Measurements from ENCODE around the gene DGKG. TPM values are rescaled to one million over a fixed set of nuclear protein-coding genes. Genes with fewer than 3 reads are reported as not detected.

Gene DGKG
- total RNA-seq, 1 experiment from 2014 or later: 45.2 TPM

DNA sequence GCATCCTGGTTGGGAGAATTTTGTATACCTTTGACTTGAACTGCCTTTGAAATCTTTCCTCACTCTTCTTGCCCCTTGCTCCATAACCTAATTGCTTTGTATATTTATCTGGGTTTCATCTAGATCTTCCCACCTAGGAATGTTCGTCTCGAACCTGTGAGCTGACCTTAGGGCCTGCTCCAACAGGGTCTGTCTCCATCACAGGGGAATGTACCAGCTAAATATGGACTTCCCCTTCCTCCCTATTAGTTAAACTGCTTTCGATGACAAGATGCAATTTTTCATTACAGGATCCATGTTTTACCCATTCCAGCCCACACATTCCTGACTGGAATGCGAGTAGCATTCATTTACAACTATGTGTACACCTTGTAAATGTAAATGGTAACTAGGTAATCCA is 242.5 kb downstream of the DGKG start:
- no peak overlapping the region for H3K4me3 ChIP-seq (ENCODE audit: low read depth, low read length, poor library complexity, severe bottlenecking)
- no peaks in the 10 kb centered on the region for H3K27me3 ChIP-seq (replicated peaks; ENCODE audit: insufficient read depth, low read depth, low read length, poor library complexity)
- H3K36me3 ChIP-seq (ENCODE audit: insufficient read depth, low read length, poor library complexity, severe bottlenecking): no peaks in the 10 kb centered on the region
- no peak for TF ChIP-seq EZH2 (IDR thresholded peaks at IDR 0.05; ENCODE audit: borderline replicate concordance, low read depth, low read length, poor library complexity, severe bottlenecking)
- TF ChIP-seq CTCF (conservative IDR thresholded peaks at IDR 0.05; ENCODE audit: low read depth, low read length): no peak
- DNase-seq (ENCODE audit: low spot score): no peak
- POLR2A ChIA-PET (ENCODE audit: low non-redundant PET): no interaction called here
- CTCF ChIA-PET: no interaction called here
- intact Hi-C loops (cut with micrococcal nuclease; ENCODE audit: unreplicated experiment): no loop called here
- BruUV-seq (replicated peaks): no TSS peak
- no peak overlapping the region for H3K27ac ChIP-seq (ENCODE audit: low read depth, low read length, poor library complexity, severe bottlenecking)
- peaks cover 7% of the 10 kb centered on the region for H3K4me1 ChIP-seq (ENCODE audit: insufficient read depth, low read length, poor library complexity, severe bottlenecking)
- no peaks in the 10 kb centered on the region for H3K9me3 ChIP-seq (ENCODE audit: low read depth, low read length, poor library complexity, severe bottlenecking)

GRCh38 chr3:186118692-186119091 is 243.3 kb downstream of the DGKG start:
- CTCF ChIA-PET: no interaction called here
- H3K9me3 ChIP-seq (ENCODE audit: low read depth, low read length, poor library complexity, severe bottlenecking): no peaks in the 10 kb centered on the region

GRCh38 chr3:186117521-186118134 is 244.4 kb downstream of the DGKG start:
- no TSS peak for BruUV-seq (replicated peaks)
- no peaks in the 10 kb centered on the region for H3K27me3 ChIP-seq (replicated peaks; ENCODE audit: insufficient read depth, low read depth, low read length, poor library complexity)
- intact Hi-C loops (cut with micrococcal nuclease; ENCODE audit: unreplicated experiment): no loop called here
- H3K4me1 ChIP-seq (ENCODE audit: insufficient read depth, low read length, poor library complexity, severe bottlenecking): peaks cover 7% of the 10 kb centered on the region
- H3K4me3 ChIP-seq (ENCODE audit: low read depth, low read length, poor library complexity, severe bottlenecking): no peak overlapping the region
- ChIA-PET POLR2A (ENCODE audit: low non-redundant PET) (no interaction called here), CTCF (no interaction called here)
- no peaks in the 10 kb centered on the region for H3K36me3 ChIP-seq (ENCODE audit: insufficient read depth, low read length, poor library complexity, severe bottlenecking)
- DNase-seq (ENCODE audit: low spot score): no peak
- H3K9me3 ChIP-seq (ENCODE audit: low read depth, low read length, poor library complexity, severe bottlenecking): no peaks in the 10 kb centered on the region
- no peak for TF ChIP-seq CTCF (conservative IDR thresholded peaks at IDR 0.05; ENCODE audit: low read depth, low read length)
- no peak for TF ChIP-seq EZH2 (IDR thresholded peaks at IDR 0.05; ENCODE audit: borderline replicate concordance, low read depth, low read length, poor library complexity, severe bottlenecking)
- no peak overlapping the region for H3K27ac ChIP-seq (ENCODE audit: low read depth, low read length, poor library complexity, severe bottlenecking)

More at GRCh38 chr3:186118692-186119091, 243.3 kb downstream of the DGKG start:
- H3K36me3 ChIP-seq (ENCODE audit: insufficient read depth, low read length, poor library complexity, severe bottlenecking): no peaks in the 10 kb centered on the region
- BruUV-seq (replicated peaks): no TSS peak
- H3K27me3 ChIP-seq (replicated peaks; ENCODE audit: insufficient read depth, low read depth, low read length, poor library complexity): no peaks in the 10 kb centered on the region
- no peak overlapping the region for H3K4me3 ChIP-seq (ENCODE audit: low read depth, low read length, poor library complexity, severe bottlenecking)
- POLR2A ChIA-PET (ENCODE audit: low non-redundant PET): no interaction called here
- H3K4me1 ChIP-seq (ENCODE audit: insufficient read depth, low read length, poor library complexity, severe bottlenecking): peaks cover 7% of the 10 kb centered on the region
- DNase-seq (ENCODE audit: low spot score): no peak
- H3K27ac ChIP-seq (ENCODE audit: low read depth, low read length, poor library complexity, severe bottlenecking): no peak overlapping the region
- intact Hi-C loops (cut with micrococcal nuclease; ENCODE audit: unreplicated experiment): no loop called here
- TF ChIP-seq CTCF (conservative IDR thresholded peaks at IDR 0.05; ENCODE audit: low read depth, low read length) (no peak), EZH2 (IDR thresholded peaks at IDR 0.05; ENCODE audit: borderline replicate concordance, low read depth, low read length, poor library complexity, severe bottlenecking) (no peak)

Measured in A673 (cell line).